ENCODE measurements around the gene CITED2.
"Not testable (repeated sequence)": the region's sequence is repeated elsewhere in the genome, so short reads cannot be mapped to it uniquely, and the experiment has no call there.

The CITED2 gene

DNA sequence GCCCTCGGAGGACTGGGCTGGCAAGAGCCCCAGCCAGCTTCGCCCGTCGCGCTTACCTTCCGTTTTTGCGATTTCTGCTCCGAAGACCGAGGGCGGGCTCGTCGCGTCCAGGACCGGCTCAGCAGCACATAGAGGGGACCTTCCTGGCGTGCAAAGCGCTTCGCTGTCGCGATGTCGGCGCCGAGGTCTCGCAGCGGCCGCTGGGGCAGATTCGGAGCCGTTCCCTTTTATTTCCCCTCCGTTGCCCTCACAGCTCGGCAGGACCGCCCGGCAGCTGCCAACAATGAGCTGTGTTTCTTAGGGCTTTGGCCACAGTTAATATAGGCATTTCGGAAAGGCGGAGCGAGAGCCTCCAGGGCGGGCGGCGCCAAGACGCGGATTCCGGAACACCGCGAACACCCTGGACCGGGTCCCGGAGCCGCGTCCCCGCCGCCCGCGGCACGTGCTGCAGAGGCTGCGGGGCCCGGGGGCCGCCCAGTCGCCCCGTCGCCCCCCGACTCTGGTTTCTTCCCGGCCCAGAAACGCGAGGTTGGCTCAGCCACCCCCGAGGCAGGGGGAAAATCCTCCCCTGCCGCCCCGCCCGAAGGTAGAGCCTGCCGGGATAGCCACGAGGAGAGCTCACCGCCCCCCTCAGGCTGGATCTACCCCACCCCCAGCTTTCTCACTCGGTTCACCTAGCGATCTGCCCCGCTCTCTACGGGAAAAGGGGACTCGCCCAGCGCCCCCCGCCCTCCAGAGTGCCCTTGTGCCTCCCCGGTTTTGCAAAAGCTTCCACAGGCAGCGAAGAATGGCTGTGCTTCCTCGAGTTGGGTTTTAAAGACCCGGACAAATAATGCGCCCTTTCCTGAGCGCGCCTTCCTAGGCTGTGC is at the start of gene CITED2:
Gene CITED2 (minus strand): TSS at position 292 of the 869 bp plus-strand sequence. CDS start 704 bp downstream, outside the sequence.
- peak; percentile 83 to 88 for DNase-seq (ENCODE audit: low read depth in 2 of 2)

GRCh38 chr6:139423037-139423703 is 48.7 kb upstream of the CITED2 start:
- DNase-seq (ENCODE audit: low read depth in 2 of 2), result no peak

GRCh38 chr6:139422105-139423036 is 47.9 kb upstream of the CITED2 start:
- no peak for DNase-seq (ENCODE audit: low read depth in 2 of 2)

- no peak for DNase-seq (ENCODE audit: low read depth in 2 of 2)
Observed at GRCh38 chr6:139418481-139419132, 44.2 kb upstream of the CITED2 start.

GRCh38 chr6:139416146-139416545 is 41.7 kb upstream of the CITED2 start:
- no peak for DNase-seq (ENCODE audit: low read depth in 2 of 2)

GRCh38 chr6:139415365-139415764 is 40.9 kb upstream of the CITED2 start:
- DNase-seq (ENCODE audit: low read depth in 2 of 2), result no peak

- DNase-seq (ENCODE audit: low read depth in 2 of 2), result not testable (repeated sequence)
Observed at GRCh38 chr6:139412103-139412502, 37.7 kb upstream of the CITED2 start.

DNA sequence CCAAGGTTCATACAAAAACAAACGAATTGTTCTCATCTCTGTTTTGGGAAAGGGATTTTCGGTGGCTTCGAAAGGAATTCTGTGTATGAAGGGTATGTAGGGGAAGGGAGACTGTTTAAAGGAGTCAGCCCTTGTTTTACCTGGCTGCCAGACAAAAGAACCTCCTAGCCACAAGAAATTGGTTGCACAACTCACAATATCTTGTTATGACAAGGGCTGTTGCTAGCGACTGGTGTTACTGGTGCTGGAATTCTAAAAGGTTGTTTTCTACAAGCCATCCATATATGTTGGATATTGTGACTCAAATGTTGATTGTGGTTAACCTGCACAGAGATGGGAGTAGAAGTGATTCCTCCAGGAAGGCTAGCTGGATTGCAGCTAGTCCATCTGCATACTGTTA is 34.6 kb upstream of the CITED2 start:
- DNase-seq (ENCODE audit: low read depth in 2 of 2), result no peak

- no peak for DNase-seq (ENCODE audit: low read depth in 2 of 2)
Observed at GRCh38 chr6:139407718-139408222, 33.3 kb upstream of the CITED2 start.

- no peak for DNase-seq (ENCODE audit: low read depth in 2 of 2)
Observed at GRCh38 chr6:139406577-139407343, 32.3 kb upstream of the CITED2 start.

GRCh38 chr6:139402876-139403386 is 28.5 kb upstream of the CITED2 start:
- DNase-seq (ENCODE audit: low read depth in 2 of 2), result no peak

DNA sequence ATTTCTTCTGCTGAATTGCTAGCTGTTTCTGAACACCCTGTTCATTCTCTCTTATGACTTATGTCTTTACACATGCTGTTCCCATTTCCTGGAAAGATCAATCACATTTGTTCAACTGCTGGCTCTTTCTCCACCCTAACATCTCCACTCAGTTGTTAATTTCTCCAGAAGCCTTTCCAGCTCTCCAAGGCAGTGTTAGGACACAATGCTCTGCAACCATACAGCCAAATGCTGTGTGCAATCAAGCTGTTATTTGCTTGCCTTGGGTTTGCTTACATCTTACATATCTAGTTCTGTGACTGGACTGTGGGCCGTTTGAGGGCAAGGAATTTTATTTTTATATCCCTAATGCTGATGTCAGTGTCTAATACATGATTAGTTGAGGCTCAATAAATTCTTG is 24.2 kb upstream of the CITED2 start:
- DNase-seq (ENCODE audit: low read depth in 2 of 2), result no peak

GRCh38 chr6:139395891-139396301 is 21.4 kb upstream of the CITED2 start:
- DNase-seq (ENCODE audit: low read depth in 2 of 2), result no peak

- no peak for DNase-seq (ENCODE audit: low read depth in 2 of 2)
Observed at GRCh38 chr6:139395371-139395770, 20.9 kb upstream of the CITED2 start.

DNA sequence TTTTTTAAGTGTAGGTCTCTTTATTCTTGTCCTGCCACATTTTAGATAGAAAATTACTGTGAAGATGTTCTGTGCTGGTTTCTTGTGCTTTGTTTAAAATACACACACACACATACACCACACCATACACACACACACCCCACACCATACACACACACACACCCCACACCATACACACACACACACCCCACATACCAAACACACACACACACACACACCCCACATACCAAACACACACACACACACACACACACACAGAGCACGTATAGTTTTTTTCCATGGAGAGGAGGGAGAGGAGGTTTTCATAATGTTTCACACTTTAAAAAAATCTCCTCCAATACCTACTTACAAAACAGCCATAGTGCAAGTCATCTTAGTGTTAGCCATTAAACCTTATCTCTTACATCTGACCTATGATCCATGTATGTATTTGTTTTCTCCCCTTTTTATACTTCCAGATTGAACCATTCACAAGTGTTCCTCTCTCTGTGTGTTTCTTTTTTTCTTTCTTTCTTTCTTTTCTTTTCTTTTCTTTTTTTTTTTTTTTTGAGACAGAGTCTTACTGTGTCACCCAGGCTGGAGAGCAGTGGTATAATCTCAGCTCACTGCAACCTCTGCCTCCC is 19.7 kb upstream of the CITED2 start:
- no peak for DNase-seq (ENCODE audit: low read depth in 2 of 2)

GRCh38 chr6:139392794-139393193 is 18.3 kb upstream of the CITED2 start:
- DNase-seq (ENCODE audit: low read depth in 2 of 2), result no peak

DNA sequence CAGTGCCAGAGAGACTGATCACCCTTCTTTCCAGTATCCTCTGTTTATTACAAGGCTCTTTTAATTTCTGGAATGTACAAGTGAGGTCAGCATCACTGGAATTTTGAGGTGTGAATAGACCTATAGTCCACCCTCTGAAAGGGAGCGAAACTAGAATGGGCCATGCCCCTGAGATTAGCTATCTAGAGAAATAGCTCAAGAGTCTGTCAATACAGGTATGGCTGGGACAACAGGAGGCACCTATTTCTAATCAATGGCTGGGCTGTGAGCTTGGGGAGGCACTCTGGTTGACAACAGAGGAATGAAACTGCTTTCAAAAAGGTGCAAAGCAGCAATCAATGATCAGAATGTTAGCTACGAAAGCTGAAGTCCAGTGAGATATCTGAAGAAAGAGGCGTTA is 17.3 kb upstream of the CITED2 start:
- DNase-seq (ENCODE audit: low read depth in 2 of 2), result no peak

DNA sequence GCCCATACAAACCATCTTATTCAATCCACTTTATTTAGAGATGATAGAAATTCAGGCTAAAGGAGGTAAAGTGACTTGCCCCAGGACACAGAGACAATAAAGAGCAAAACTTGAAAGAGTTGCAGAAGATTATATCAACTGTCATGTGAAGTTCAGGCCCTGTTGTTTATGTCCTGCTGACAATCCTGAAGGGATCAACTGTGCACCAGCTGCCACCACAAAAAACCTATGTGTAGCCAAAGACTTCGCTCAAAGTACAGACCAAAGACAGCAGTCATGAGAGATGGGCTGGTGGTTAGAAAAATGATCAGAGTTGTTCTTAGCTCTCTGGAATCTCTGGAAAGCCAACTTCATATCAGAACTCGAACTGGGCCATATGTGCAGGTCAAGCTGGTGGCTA is 16.0 kb upstream of the CITED2 start:
- no peak for DNase-seq (ENCODE audit: low read depth in 2 of 2)

DNA sequence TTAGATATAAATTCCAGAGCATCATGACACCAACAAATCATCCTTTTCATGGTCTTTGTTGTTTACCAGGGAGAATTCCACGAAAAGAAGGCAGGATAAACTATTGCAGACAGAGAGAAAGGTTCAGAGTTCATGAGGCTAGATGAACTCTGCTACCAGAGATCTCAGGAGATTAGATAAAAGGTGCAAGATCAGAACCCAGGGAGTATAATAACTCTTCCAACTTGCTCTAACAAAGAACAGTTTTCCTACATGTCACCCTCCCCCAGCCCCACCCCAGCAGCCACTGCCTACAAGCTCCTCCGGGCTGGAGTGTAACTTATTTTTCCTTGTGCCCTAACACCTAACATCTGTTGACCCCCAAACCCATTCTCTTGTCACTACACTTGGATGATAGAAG is 13.9 kb upstream of the CITED2 start:
- DNase-seq (ENCODE audit: low read depth in 2 of 2), result no peak

- no peak for DNase-seq (ENCODE audit: low read depth in 2 of 2)
Observed at GRCh38 chr6:139386404-139386803, 12.0 kb upstream of the CITED2 start.
